ENCODE results near the gene CFAP74. TPM values are rescaled to one million over a fixed set of nuclear protein-coding genes. Genes with fewer than 3 reads are reported as not detected.

The CFAP74 gene
- total and polyA plus RNA-seq, 9 of the 15 experiments (the other 6 are each of a cell fraction or from before 2014, with no cell fraction given), result 0.03 to 0.15 (median 0.05) TPM; not detected in 6

GRCh38 chr1:2032737-2033136 lies 29.2 kb upstream of the CFAP74 start (continued):
- TF ChIP-seq AFF1 (IDR thresholded peaks at IDR 0.05; ENCODE audit: low read depth in 1 of 2, partially characterized antibody in 2 of 2) (no peak), RBFOX2 (IDR thresholded peaks at IDR 0.05; ENCODE audit: low read depth, low read length) (no peak), SETDB1 (IDR thresholded peaks at IDR 0.05; ENCODE audit: low read length) (no peak), JUNB (CRISPR knock-in tag; conservative IDR thresholded peaks at IDR 0.05) (no peak), XRCC3 (IDR thresholded peaks at IDR 0.05) (no peak), PRPF4 (IDR thresholded peaks at IDR 0.05; ENCODE audit: insufficient read depth, low read depth, low read length, poor library complexity, severe bottlenecking) (no peak)
